ENCODE measurements around the gene PTPN23. TPM values are rescaled to one million over a fixed set of nuclear protein-coding genes. Genes with fewer than 3 reads are reported as not detected.

PTPN23 gene
- total RNA-seq, 1 donor, result 14.3 TPM

DNA sequence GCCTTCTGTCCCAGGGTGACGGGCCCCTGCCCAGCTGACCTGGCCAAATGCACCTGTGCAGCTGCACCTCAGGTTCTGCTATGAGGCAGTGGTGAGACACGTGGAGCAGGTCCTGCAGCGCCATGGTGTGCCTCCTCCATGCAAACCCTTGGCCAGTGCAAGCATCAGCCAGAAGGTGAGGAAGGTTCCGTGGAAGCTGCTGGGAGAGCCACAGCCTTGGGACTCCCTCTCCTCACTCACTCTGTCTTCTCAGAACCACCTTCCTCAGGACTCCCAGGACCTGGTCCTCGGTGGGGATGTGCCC, 31.6 kb downstream of the PTPN23 start:
- no peak for DNase-seq (ENCODE audit: low read depth)
- TF ChIP-seq, protein P1, sequence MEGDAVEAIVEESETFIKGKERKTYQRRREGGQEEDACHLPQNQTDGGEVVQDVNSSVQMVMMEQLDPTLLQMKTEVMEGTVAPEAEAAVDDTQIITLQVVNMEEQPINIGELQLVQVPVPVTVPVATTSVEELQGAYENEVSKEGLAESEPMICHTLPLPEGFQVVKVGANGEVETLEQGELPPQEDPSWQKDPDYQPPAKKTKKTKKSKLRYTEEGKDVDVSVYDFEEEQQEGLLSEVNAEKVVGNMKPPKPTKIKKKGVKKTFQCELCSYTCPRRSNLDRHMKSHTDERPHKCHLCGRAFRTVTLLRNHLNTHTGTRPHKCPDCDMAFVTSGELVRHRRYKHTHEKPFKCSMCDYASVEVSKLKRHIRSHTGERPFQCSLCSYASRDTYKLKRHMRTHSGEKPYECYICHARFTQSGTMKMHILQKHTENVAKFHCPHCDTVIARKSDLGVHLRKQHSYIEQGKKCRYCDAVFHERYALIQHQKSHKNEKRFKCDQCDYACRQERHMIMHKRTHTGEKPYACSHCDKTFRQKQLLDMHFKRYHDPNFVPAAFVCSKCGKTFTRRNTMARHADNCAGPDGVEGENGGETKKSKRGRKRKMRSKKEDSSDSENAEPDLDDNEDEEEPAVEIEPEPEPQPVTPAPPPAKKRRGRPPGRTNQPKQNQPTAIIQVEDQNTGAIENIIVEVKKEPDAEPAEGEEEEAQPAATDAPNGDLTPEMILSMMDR (IDR thresholded peaks at IDR 0.05; ENCODE audit: insufficient read depth, low read length), result no peak

DNA sequence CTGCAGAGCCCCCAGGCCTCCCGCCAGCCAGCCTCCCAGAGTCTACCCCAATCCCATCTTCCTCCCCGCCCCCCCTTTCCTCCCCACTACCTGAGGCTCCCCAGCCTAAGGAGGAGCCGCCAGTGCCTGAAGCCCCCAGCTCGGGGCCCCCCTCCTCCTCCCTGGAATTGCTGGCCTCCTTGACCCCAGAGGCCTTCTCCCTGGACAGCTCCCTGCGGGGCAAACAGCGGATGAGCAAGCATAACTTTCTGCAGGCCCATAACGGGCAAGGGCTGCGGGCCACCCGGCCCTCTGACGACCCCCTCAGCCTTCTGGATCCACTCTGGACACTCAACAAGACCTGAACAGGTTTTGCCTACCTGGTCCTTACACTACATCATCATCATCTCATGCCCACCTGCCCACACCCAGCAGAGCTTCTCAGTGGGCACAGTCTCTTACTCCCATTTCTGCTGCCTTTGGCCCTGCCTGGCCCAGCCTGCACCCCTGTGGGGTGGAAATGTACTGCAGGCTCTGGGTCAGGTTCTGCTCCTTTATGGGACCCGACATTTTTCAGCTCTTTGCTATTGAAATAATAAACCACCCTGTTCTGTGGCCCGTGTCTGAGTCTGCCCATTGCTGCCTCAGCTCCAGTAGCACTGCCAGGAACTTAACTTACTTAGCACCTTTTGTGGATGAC, 32.2 kb downstream of the PTPN23 start:
- TF ChIP-seq, protein P1 (IDR thresholded peaks at IDR 0.05; ENCODE audit: insufficient read depth, low read length), result no peak
- no peak for DNase-seq (ENCODE audit: low read depth)
- no peak overlapping the region for H3K4me3 ChIP-seq (ENCODE audit: low read depth, low read length)

More for the DNA sequence above, 31.6 kb downstream of the PTPN23 start:
- H3K4me3 ChIP-seq (ENCODE audit: low read depth, low read length), result no peak overlapping the region

DNA sequence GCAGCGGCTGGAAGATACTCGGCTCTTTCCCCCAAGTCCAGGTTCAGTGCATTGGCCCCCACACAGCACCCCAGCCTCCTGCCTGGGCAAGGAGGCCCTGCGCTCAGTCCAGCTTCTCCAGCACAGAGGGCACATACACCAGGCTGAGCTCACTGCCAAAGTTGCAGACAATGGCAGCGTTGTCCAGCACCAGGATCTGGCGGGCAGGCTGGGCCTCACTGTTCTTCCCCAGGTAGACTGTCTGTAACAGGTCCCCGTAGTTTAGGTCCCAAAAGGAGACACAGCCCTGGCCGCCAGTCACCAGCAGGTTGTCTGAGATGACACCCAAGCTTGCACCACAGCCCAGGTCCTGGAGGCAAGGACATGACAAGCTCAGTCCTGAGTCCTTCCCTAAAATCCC, 32.9 kb downstream of the PTPN23 start:
- DNase-seq (ENCODE audit: low read depth), result no peak
- TF ChIP-seq, protein P1 (IDR thresholded peaks at IDR 0.05; ENCODE audit: insufficient read depth, low read length), result no peak
- no peak overlapping the region for H3K4me3 ChIP-seq (ENCODE audit: low read depth, low read length)

DNA sequence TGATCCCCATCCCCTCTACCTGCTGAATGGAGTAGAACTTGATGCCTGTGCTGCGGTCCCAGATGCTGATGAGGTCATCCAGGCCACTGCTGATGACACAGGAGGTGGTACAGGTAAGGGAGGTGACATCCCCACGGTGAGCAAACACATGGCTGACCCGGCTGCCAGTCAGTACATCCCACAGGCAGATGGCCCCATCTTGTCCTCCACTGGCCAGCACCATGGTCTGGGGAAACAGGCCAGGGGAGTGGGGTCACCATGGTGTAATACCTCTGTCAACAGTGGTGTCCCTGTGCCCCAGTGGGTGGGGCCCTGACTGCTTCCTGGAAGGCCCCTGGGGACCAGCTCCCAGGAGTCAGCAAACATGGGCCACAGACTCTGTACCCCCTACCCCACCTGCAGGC, 33.3 kb downstream of the PTPN23 start:
- no peak for DNase-seq (ENCODE audit: low read depth)
- TF ChIP-seq, protein P1 (IDR thresholded peaks at IDR 0.05; ENCODE audit: insufficient read depth, low read length), result no peak

DNA sequence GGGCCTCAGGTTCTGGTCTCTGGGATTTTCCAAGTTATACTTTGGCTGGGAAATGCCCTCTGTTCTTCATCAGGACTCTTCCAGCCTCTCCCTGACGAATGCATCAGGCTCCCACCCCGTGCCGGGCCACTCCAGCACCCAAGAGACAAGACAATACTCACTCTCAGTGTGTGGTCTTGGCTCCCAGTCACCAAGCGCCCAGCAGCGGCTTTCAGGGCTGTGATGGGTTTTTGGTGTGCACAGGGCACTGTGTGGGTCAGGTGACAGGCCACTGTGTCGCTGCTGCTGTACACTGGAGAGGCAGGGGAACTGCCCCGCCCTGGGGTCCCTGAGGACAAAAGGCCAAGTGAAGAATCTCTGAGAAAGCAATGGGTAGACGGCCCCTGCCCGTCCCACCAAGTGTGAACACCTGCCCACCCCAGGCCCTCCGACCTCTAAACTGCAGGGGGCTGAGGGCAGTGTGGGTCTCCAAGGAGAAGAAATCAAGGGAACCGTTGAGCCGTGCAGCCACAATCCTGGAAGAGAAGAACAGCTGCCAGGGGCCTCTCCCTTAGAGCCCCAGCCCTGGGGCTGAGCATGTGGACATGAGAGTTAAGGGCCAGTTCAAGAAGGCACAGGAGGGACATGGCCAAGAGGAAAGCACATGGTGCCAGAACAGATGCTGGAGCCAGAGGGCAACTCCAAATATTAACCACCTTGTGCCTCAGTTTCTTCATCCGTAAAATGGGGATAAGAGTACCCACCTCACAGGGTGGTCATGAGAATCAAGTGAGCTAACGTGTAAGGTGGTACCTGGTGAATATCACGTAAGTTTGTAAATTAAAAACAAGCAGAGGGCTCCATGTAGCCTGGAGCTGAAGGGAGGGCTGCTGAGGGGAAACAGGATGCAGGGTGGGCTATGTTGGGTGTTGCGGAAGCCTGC, 34.1 kb downstream of the PTPN23 start:
- no peak for DNase-seq (ENCODE audit: low read depth)
- TF ChIP-seq, protein P1 (IDR thresholded peaks at IDR 0.05; ENCODE audit: insufficient read depth, low read length), result no peak
- H3K4me3 ChIP-seq (ENCODE audit: low read depth, low read length), result no peak overlapping the region

More for the DNA sequence above, 33.3 kb downstream of the PTPN23 start:
- H3K4me3 ChIP-seq (ENCODE audit: low read depth, low read length), result no peak overlapping the region

DNA sequence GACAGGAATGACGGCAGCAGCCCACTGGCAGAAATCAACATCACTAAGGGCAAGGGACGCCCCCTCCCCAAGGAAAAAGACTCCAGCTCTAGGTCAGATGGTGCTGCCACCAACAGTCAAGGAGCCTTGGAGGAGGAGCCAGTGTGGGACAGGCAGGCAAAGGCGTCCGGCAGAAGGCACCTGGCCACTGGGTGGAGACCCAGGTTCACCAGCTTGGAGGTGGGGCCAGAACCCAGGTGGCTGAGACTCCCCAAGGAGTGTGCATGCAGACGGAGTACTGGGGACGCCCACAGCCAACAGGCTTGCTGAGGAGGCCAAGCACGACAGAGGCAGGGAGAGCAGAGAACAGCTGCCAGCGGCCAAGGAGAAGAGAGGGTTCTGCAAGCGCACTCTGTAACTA, 35.2 kb downstream of the PTPN23 start:
- TF ChIP-seq, protein P1 (IDR thresholded peaks at IDR 0.05; ENCODE audit: insufficient read depth, low read length), result no peak
- DNase-seq (ENCODE audit: low read depth), result no peak
- H3K4me3 ChIP-seq (ENCODE audit: low read depth, low read length), result no peak overlapping the region
